ENCODE measurements around the gene FBN2.

The FBN2 gene

GRCh38 chr5:128276537-128277216 lies 261.4 kb downstream of the FBN2 start:
- TF ChIP-seq TAF1 (IDR thresholded peaks at IDR 0.05; ENCODE audit: borderline replicate concordance, low read depth, low read length) (no peak), POLR2AphosphoS5 (IDR thresholded peaks at IDR 0.05; ENCODE audit: low read depth, low read length) (no peak), POLR2A (IDR thresholded peaks at IDR 0.05; ENCODE audit: low read depth, low read length) (no peak)
- DNase-seq (ENCODE audit: insufficient read length), result no peak
- no peak for FAIRE-seq

- FAIRE-seq (no peak), DNase-seq (ENCODE audit: insufficient read length) (no peak)
- TF ChIP-seq POLR2A (IDR thresholded peaks at IDR 0.05; ENCODE audit: low read depth, low read length) (no peak), TAF1 (IDR thresholded peaks at IDR 0.05; ENCODE audit: borderline replicate concordance, low read depth, low read length) (no peak), POLR2AphosphoS5 (IDR thresholded peaks at IDR 0.05; ENCODE audit: low read depth, low read length) (no peak)
These were observed 263.6 kb downstream of the FBN2 start for GRCh38 chr5:128274441-128274840.

- no peak for FAIRE-seq
- no peak for TF ChIP-seq POLR2AphosphoS5 (IDR thresholded peaks at IDR 0.05; ENCODE audit: low read depth, low read length)
- no peak for TF ChIP-seq POLR2A (IDR thresholded peaks at IDR 0.05; ENCODE audit: low read depth, low read length)
- TF ChIP-seq TAF1 (IDR thresholded peaks at IDR 0.05; ENCODE audit: borderline replicate concordance, low read depth, low read length), result no peak
- no peak for DNase-seq (ENCODE audit: insufficient read length)
These were observed 264.3 kb downstream of the FBN2 start for GRCh38 chr5:128273736-128274135.

- TF ChIP-seq POLR2A (IDR thresholded peaks at IDR 0.05; ENCODE audit: low read depth, low read length), result no peak
- no peak for TF ChIP-seq POLR2AphosphoS5 (IDR thresholded peaks at IDR 0.05; ENCODE audit: low read depth, low read length)
- no peak for TF ChIP-seq TAF1 (IDR thresholded peaks at IDR 0.05; ENCODE audit: borderline replicate concordance, low read depth, low read length)
- DNase-seq (ENCODE audit: insufficient read length) (no peak), FAIRE-seq (no peak)
These were observed 266.1 kb downstream of the FBN2 start for GRCh38 chr5:128271859-128272464.

GRCh38 chr5:128271071-128271470 lies 267.0 kb downstream of the FBN2 start:
- DNase-seq (ENCODE audit: insufficient read length), result no peak
- no peak for TF ChIP-seq TAF1 (IDR thresholded peaks at IDR 0.05; ENCODE audit: borderline replicate concordance, low read depth, low read length)
- TF ChIP-seq POLR2A (IDR thresholded peaks at IDR 0.05; ENCODE audit: low read depth, low read length), result no peak
- TF ChIP-seq POLR2AphosphoS5 (IDR thresholded peaks at IDR 0.05; ENCODE audit: low read depth, low read length), result no peak

GRCh38 chr5:128264564-128265360 lies 273.3 kb downstream of the FBN2 start:
- DNase-seq (ENCODE audit: insufficient read length), result no peak
- TF ChIP-seq POLR2AphosphoS5 (IDR thresholded peaks at IDR 0.05; ENCODE audit: low read depth, low read length) (no peak), POLR2A (IDR thresholded peaks at IDR 0.05; ENCODE audit: low read depth, low read length) (no peak), TAF1 (IDR thresholded peaks at IDR 0.05; ENCODE audit: borderline replicate concordance, low read depth, low read length) (no peak)
- no peak for FAIRE-seq

More at GRCh38 chr5:128271071-128271470, 267.0 kb downstream of the FBN2 start:
- FAIRE-seq, result no peak

GRCh38 chr5:128263357-128263756 lies 274.7 kb downstream of the FBN2 start:
- TF ChIP-seq TAF1 (IDR thresholded peaks at IDR 0.05; ENCODE audit: borderline replicate concordance, low read depth, low read length) (no peak), POLR2A (IDR thresholded peaks at IDR 0.05; ENCODE audit: low read depth, low read length) (no peak), POLR2AphosphoS5 (IDR thresholded peaks at IDR 0.05; ENCODE audit: low read depth, low read length) (no peak)
- FAIRE-seq (no peak), DNase-seq (ENCODE audit: insufficient read length) (no peak)

- FAIRE-seq (no peak), DNase-seq (ENCODE audit: insufficient read length) (no peak)
- TF ChIP-seq POLR2AphosphoS5 (IDR thresholded peaks at IDR 0.05; ENCODE audit: low read depth, low read length) (no peak), POLR2A (IDR thresholded peaks at IDR 0.05; ENCODE audit: low read depth, low read length) (no peak), TAF1 (IDR thresholded peaks at IDR 0.05; ENCODE audit: borderline replicate concordance, low read depth, low read length) (no peak)
These were observed 275.1 kb downstream of the FBN2 start for GRCh38 chr5:128262911-128263310.

- FAIRE-seq, result no peak
- no peak for DNase-seq (ENCODE audit: insufficient read length)
- no peak for TF ChIP-seq POLR2A (IDR thresholded peaks at IDR 0.05; ENCODE audit: low read depth, low read length)
- no peak for TF ChIP-seq POLR2AphosphoS5 (IDR thresholded peaks at IDR 0.05; ENCODE audit: low read depth, low read length)
- TF ChIP-seq TAF1 (IDR thresholded peaks at IDR 0.05; ENCODE audit: borderline replicate concordance, low read depth, low read length), result no peak
These were observed 278.4 kb downstream of the FBN2 start for GRCh38 chr5:128259607-128260021.

- TF ChIP-seq TAF1 (IDR thresholded peaks at IDR 0.05; ENCODE audit: borderline replicate concordance, low read depth, low read length) (no peak), POLR2AphosphoS5 (IDR thresholded peaks at IDR 0.05; ENCODE audit: low read depth, low read length) (no peak), POLR2A (IDR thresholded peaks at IDR 0.05; ENCODE audit: low read depth, low read length) (no peak)
- DNase-seq (ENCODE audit: insufficient read length) (no peak), FAIRE-seq (no peak)
These were observed 279.7 kb downstream of the FBN2 start for GRCh38 chr5:128258372-128258771.

GRCh38 chr5:128257076-128257475 lies 281.0 kb downstream of the FBN2 start:
- DNase-seq (ENCODE audit: insufficient read length) (no peak), FAIRE-seq (no peak)
- TF ChIP-seq POLR2A (IDR thresholded peaks at IDR 0.05; ENCODE audit: low read depth, low read length), result no peak
